Activated CD8-positive, alpha-beta memory T cell treated with anti-CD3 and anti-CD28 coated beads for 48 hours (primary cell): ENCODE measurements around the gene MORN1.

Source experiments
- DNase-seq, 3 experiments: peaks; one replicate each; pipeline ENCODE4 v3.0.0-alpha.2; 2020; ENCODE audit warnings: low read depth in 2 of 3, low spot score in 2 of 3

Gene MORN1

GRCh38 chr1:2374252-2375155 lies 16.9 kb downstream of the MORN1 start:
- DNase-seq, result no peak

- no peak for DNase-seq
Observed at GRCh38 chr1:2373551-2374251, 17.7 kb downstream of the MORN1 start.

GRCh38 chr1:2372551-2373490 lies 18.5 kb downstream of the MORN1 start:
- no peak for DNase-seq

GRCh38 chr1:2368053-2368744 lies 23.2 kb downstream of the MORN1 start:
- DNase-seq, result no peak

GRCh38 chr1:2363847-2364513 lies 27.4 kb downstream of the MORN1 start:
- no peak for DNase-seq

- no peak for DNase-seq
Observed at GRCh38 chr1:2360588-2361364, 30.6 kb downstream of the MORN1 start.

GRCh38 chr1:2358651-2359640 lies 32.4 kb downstream of the MORN1 start:
- no peak for DNase-seq

- DNase-seq, result no peak
Observed at GRCh38 chr1:2358072-2358471, 33.3 kb downstream of the MORN1 start.

- DNase-seq, result no peak
Observed at GRCh38 chr1:2356911-2357845, 34.2 kb downstream of the MORN1 start.

- no peak for DNase-seq
Observed at GRCh38 chr1:2356401-2356800, 35.0 kb downstream of the MORN1 start.

GRCh38 chr1:2355373-2356261 lies 35.7 kb downstream of the MORN1 start:
- DNase-seq, result no peak

GRCh38 chr1:2354511-2355372 lies 36.6 kb downstream of the MORN1 start:
- no peak for DNase-seq

- DNase-seq, result no peak
Observed at GRCh38 chr1:2353551-2354438, 37.6 kb downstream of the MORN1 start.

- DNase-seq, result no peak
Observed at GRCh38 chr1:2352897-2353550, 38.3 kb downstream of the MORN1 start.
